ENCODE results near the gene CCDC7.
"Not testable (repeated sequence)": the region's sequence is repeated elsewhere in the genome, so short reads cannot be mapped to it uniquely, and the experiment has no call there.

GRCh38 chr10:32754900-32755299, 309.0 kb downstream of the CCDC7 start:
- TF ChIP-seq POLR2A (IDR thresholded peaks at IDR 0.05; ENCODE audit: low read length); GATA1 (IDR thresholded peaks at IDR 0.05; ENCODE audit: low read depth, low read length): not testable (repeated sequence)
